IMR-90 (cell line): ENCODE results near the gene MAD2L2.

Experiments used
- CTCF ChIP-seq: conservative IDR thresholded peaks from 2 replicates; pipeline ENCODE4 v1.5.1; 2012; ENCODE audit warnings: mild to moderate bottlenecking, low read depth, low read length, improper control_type of control experiment
- ELK1 ChIP-seq: fragments of 150-350 bp; IDR thresholded peaks from 2 replicates; pipeline ENCODE4 v1.6.1; 2016; ENCODE audit warnings: low read depth, mild to moderate bottlenecking, low read length, moderate library complexity, borderline replicate concordance
- POLR2A ChIP-seq: IDR thresholded peaks from 2 replicates; pipeline ENCODE4 v1.6.1; 2012; ENCODE audit warnings: mild to moderate bottlenecking, low read depth, low read length
- RAD21 ChIP-seq: IDR thresholded peaks from 2 replicates; pipeline ENCODE4 v1.6.1; 2012; ENCODE audit warnings: low read length, improper control_type of control experiment

- TF ChIP-seq ELK1 (no peak), CTCF (no peak), POLR2A (no peak), RAD21 (no peak)
Observed at GRCh38 chr1:11714831-11715575, 34.1 kb upstream of the MAD2L2 start.
